ENCODE data around the gene RAB6B. TPM values are rescaled to one million over a fixed set of nuclear protein-coding genes. Genes with fewer than 3 reads are reported as not detected.

The RAB6B gene
- total RNA-seq, 4 donors from 2014 or later, result 1.7 to 16.4 (median 3.4) TPM

DNA sequence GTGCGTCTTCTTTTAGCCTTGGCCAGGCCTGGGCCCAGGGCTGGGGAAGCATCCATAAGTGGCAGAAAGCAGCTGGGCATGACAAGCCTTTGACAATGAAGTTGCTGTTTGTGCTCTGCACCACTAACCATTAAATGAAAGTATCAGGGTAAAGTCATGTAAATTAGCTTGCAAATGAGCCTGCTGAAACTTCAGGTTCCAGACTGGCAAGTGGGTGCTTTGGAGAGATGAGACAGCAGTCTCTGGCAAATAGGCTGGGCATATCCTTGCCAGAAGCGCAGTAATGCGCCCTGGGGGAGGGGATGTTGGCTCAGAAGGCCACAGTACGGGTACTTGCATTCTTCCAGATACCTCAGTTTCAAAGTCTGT lies 40.7 kb downstream of the RAB6B start:
- DNase-seq (ENCODE audit: low spot score), result no peak
- TF ChIP-seq, protein P1, sequence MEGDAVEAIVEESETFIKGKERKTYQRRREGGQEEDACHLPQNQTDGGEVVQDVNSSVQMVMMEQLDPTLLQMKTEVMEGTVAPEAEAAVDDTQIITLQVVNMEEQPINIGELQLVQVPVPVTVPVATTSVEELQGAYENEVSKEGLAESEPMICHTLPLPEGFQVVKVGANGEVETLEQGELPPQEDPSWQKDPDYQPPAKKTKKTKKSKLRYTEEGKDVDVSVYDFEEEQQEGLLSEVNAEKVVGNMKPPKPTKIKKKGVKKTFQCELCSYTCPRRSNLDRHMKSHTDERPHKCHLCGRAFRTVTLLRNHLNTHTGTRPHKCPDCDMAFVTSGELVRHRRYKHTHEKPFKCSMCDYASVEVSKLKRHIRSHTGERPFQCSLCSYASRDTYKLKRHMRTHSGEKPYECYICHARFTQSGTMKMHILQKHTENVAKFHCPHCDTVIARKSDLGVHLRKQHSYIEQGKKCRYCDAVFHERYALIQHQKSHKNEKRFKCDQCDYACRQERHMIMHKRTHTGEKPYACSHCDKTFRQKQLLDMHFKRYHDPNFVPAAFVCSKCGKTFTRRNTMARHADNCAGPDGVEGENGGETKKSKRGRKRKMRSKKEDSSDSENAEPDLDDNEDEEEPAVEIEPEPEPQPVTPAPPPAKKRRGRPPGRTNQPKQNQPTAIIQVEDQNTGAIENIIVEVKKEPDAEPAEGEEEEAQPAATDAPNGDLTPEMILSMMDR (IDR thresholded peaks at IDR 0.05), result no peak
- no peak for ATAC-seq (ENCODE audit: low FRiP score)

DNA sequence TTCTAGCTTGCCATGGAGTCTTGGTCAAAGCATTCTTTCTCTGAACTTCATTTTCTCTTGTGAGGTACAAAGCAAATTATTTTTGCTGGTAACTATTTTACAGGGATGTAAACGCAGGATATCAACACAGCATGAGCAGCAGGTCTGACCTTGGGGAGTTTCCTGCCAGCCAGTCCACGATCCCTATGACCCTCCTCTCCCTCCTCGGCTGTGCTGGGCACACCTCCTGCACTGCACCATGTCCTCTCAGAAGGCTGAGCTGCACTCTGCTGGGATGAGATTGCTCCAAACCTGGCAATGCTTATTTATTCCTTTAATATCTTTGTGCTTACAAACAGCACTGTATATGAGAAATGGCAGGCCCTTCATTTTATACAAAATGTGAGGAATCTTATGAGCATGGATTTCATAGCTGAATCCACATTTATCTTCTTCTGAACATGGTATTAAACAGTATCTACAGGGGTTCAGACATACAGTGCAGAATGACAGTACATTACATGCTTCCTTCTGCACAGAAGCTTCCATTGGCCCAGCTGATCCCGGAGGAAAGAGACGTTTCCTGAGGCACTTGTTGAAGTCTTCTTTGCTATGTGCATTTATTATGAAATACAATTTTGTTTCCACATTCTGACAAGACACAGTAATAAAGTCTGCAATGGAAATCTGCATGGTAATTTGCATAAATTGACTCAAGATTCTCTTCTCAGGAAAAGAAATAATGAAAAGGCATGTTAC lies 41.2 kb downstream of the RAB6B start:
- no peak for ATAC-seq (ENCODE audit: low FRiP score)
- DNase-seq (ENCODE audit: low spot score), result no peak
- TF ChIP-seq, protein P1 (IDR thresholded peaks at IDR 0.05), result no peak

DNA sequence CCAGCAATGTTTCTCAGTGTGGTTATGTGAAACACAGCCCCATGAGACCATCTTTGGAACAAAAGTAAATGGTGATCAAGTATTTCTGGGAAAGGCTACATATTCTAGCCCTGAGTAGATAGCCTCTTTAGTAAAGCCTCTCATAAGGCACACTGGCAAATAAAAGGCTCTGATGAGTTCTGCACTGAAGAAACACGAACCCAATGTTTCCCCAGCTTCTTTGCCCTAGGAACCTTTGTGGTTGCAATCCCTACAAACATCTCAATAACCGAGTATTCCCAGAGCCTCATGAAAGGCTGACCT lies 41.8 kb downstream of the RAB6B start:
- ATAC-seq (ENCODE audit: low FRiP score) (no peak), DNase-seq (ENCODE audit: low spot score) (no peak)
- TF ChIP-seq, protein P1 (IDR thresholded peaks at IDR 0.05), result no peak

DNA sequence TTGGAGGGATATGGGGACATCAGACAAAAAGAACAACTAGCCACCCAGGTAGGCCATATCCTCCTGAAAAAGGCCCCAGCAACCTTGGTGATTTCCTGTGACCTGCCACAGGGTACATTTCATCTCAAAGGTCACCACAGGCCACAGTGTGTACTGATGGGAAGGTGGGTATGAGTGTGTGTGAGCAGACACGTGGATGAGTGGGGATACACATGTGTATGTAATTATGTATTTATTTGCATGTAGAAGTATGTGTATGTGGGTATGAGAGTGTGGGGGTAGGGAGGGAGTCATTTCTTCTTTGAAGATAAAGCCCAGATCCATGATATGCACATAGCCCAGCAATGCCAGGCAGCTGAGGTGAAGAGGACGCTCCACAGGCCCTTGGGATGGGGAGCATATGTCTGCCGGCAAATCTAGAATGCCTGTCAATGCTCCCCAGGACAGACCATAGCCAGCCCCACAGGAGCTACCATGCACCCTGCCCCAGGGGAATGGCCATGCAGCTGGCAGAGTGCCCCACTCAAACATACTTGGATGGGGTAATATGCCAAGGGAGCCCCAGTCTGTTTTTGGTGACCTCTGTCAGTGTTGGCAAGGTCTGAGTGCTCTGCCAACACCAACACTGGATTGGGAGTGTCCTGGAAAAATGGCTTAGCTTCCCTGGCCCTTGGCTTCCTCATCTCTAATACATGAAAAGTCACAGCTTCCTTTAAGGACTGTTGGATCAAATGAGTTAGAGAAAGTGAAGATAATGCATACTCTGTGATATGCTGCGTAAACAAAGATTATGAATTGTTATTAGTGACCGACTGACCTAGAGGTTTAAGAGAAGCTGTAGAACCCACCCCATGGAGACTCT lies 42.4 kb downstream of the RAB6B start:
- DNase-seq (ENCODE audit: low spot score) (no peak), ATAC-seq (ENCODE audit: low FRiP score) (no peak)
- TF ChIP-seq, protein P1 (IDR thresholded peaks at IDR 0.05), result no peak

DNA sequence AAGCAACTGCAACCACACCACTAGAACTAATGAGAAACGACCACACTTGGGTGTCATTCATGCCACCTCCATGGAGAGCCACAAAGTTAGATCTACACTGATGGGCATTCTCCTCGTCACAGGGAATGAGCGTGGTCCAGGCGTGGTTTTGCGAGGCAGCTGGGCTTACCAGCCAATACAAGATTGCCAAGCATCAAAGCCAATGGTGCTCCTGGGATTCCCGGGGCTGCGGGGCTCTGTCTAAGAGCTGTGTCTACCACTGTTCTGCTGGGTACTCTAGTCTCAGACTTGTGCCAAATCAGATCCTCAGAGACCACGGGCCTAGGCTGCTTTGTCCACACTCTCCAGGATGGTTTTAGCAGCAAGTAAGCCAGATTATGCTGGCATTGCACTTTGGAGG lies 43.8 kb downstream of the RAB6B start:
- ATAC-seq (ENCODE audit: low FRiP score) (no peak), DNase-seq (ENCODE audit: low spot score) (no peak)
- TF ChIP-seq, protein P1 (IDR thresholded peaks at IDR 0.05), result no peak

DNA sequence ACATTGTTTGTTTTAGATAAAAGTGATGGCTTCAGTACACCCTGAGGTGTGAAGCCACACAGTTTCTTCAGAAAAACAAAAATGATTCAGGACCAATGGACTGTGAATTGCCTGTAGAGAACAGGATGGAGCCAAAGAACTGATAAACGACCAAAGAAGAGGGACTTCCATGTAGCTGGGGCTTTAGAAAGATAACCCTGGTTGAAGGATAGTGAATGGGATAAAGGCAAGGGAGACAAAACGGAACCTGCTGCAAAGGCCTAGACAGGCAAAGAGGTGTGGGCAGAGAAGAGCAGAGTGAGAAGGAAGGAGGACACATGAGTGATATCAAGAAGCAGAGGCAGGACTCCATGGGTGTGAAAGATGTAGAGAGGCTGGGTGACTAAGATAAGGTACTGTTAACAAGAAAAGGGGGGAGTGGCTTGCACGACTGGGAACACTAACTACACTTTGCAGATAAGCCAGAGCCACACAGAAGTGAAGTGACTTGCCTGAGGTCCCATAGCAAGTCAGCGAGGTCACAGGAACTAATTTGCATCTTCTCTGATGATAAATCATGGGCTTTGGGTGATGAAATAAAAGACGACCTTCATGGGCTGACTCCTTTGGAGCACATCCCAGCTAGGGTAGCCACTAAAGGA lies 44.3 kb downstream of the RAB6B start:
- TF ChIP-seq, protein P1 (IDR thresholded peaks at IDR 0.05), result no peak
- ATAC-seq (ENCODE audit: low FRiP score) (no peak), DNase-seq (ENCODE audit: low spot score) (no peak)

Data from omental fat pad (tissue), 4 donors.